HEK293 (cell line): ENCODE results near the gene UCP2.

Experiments used
- BCL11A ChIP-seq: fragments of 450-650 bp; formaldehyde crosslinking; IDR thresholded peaks from 2 replicates; pipeline ENCODE4 v1.5.1; 2016; ENCODE audit warnings: low read depth, missing biosample characterization, missing genetic modification characterization
- ZBTB7A ChIP-seq: fragments of 450-650 bp; formaldehyde crosslinking; IDR thresholded peaks from 2 replicates; pipeline ENCODE4 v1.5.1; 2016; ENCODE audit warnings: low read depth, missing biosample characterization, missing genetic modification characterization
- ZBTB8A ChIP-seq: fragments of 450-650 bp; formaldehyde crosslinking; IDR thresholded peaks from 2 replicates; pipeline ENCODE4 v1.5.1; 2016; ENCODE audit warnings: missing biosample characterization, missing genetic modification characterization
- ZNF114 ChIP-seq: fragments of 450-650 bp; formaldehyde crosslinking; IDR thresholded peaks from 2 replicates; pipeline ENCODE4 v1.5.0; 2017; ENCODE audit warnings: missing biosample characterization, missing genetic modification characterization
- ZNF670 ChIP-seq: fragments of 450-650 bp; formaldehyde crosslinking; IDR thresholded peaks from 2 replicates; pipeline ENCODE4 v1.5.1; 2016; ENCODE audit warnings: missing biosample characterization, missing genetic modification characterization, low read depth
- ZNF792 ChIP-seq: fragments of 450-650 bp; formaldehyde crosslinking; IDR thresholded peaks from 2 replicates; pipeline ENCODE4 v1.5.1; 2016; ENCODE audit warnings: missing biosample characterization, missing genetic modification characterization
- TF ChIP-seq, protein P1 (sequence below): fragments of 450-650 bp; formaldehyde crosslinking; IDR thresholded peaks from 2 replicates; pipeline ENCODE4 v1.5.1; 2016; ENCODE audit warnings: missing biosample characterization, missing genetic modification characterization, borderline replicate concordance
- TF ChIP-seq, protein P2 (sequence below): fragments of 450-650 bp; formaldehyde crosslinking; IDR thresholded peaks from 2 replicates; pipeline ENCODE4 v1.5.1; 2016; ENCODE audit warnings: missing biosample characterization, missing genetic modification characterization
- TF ChIP-seq, protein P3 (sequence below): fragments of 450-650 bp; formaldehyde crosslinking; IDR thresholded peaks from 2 replicates; pipeline ENCODE4 v1.5.1; 2016; ENCODE audit warnings: missing biosample characterization, missing genetic modification characterization
- TF ChIP-seq, protein P4 (sequence below): fragments of 450-650 bp; formaldehyde crosslinking; IDR thresholded peaks from 2 replicates; pipeline ENCODE4 v1.5.1; 2016; ENCODE audit warnings: missing biosample characterization, missing genetic modification characterization

DNA sequence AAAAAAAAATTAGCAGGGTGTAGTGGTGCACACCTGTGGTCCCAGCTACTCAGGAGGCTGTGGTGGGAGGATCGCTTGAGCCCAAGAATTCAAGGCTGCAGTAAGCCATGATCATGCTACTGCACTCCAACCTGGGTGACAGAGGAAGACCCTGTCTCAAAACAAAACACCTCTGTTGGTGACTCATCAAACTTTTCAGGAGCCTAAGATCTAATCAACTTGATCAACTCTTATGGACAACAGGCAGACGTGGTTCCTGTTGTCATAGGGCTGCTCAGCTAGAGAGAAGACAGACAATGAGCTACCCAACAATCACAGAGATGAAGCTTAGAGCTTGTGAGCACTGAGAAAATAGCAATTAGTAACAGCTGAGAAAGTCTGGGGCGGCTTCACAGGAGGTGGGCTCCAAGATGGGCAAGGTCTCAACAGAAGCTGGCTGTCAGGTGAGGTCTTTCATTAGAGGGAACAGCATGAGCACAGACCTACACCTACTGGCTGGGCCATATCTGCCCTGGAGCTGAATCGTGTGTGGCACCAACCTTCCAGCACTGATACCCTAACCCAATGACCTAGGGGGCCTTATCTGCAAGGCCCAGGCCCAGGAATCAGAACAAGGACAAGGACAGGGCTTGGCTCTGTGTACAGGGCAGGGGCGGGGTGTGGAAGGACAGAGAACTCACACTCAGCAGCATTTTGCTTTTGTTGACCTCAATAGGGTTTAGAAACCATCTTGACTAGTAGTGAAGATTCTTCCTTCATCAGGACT is 33.5 kb upstream of the UCP2 start:
- TF ChIP-seq BCL11A (tag by site-specific recombination): no peak
- no peak for TF ChIP-seq ZBTB8A (tag by site-specific recombination)
- TF ChIP-seq ZBTB7A (tag by site-specific recombination): no peak
- TF ChIP-seq, protein P1, sequence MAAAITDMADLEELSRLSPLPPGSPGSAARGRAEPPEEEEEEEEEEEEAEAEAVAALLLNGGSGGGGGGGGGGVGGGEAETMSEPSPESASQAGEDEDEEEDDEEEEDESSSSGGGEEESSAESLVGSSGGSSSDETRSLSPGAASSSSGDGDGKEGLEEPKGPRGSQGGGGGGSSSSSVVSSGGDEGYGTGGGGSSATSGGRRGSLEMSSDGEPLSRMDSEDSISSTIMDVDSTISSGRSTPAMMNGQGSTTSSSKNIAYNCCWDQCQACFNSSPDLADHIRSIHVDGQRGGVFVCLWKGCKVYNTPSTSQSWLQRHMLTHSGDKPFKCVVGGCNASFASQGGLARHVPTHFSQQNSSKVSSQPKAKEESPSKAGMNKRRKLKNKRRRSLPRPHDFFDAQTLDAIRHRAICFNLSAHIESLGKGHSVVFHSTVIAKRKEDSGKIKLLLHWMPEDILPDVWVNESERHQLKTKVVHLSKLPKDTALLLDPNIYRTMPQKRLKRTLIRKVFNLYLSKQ (tag by site-specific recombination): no peak
- TF ChIP-seq ZNF792 (tag by site-specific recombination): no peak
- TF ChIP-seq, protein P2, sequence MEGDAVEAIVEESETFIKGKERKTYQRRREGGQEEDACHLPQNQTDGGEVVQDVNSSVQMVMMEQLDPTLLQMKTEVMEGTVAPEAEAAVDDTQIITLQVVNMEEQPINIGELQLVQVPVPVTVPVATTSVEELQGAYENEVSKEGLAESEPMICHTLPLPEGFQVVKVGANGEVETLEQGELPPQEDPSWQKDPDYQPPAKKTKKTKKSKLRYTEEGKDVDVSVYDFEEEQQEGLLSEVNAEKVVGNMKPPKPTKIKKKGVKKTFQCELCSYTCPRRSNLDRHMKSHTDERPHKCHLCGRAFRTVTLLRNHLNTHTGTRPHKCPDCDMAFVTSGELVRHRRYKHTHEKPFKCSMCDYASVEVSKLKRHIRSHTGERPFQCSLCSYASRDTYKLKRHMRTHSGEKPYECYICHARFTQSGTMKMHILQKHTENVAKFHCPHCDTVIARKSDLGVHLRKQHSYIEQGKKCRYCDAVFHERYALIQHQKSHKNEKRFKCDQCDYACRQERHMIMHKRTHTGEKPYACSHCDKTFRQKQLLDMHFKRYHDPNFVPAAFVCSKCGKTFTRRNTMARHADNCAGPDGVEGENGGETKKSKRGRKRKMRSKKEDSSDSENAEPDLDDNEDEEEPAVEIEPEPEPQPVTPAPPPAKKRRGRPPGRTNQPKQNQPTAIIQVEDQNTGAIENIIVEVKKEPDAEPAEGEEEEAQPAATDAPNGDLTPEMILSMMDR (tag by site-specific recombination): no peak
- TF ChIP-seq, protein P3, sequence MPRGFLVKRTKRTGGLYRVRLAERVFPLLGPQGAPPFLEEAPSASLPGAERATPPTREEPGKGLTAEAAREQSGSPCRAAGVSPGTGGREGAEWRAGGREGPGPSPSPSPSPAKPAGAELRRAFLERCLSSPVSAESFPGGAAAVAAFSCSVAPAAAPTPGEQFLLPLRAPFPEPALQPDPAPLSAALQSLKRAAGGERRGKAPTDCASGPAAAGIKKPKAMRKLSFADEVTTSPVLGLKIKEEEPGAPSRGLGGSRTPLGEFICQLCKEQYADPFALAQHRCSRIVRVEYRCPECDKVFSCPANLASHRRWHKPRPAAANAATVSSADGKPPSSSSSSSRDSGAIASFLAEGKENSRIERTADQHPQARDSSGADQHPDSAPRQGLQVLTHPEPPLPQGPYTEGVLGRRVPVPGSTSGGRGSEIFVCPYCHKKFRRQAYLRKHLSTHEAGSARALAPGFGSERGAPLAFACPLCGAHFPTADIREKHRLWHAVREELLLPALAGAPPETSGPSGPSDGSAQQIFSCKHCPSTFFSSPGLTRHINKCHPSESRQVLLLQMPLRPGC (tag by site-specific recombination): no peak
- TF ChIP-seq, protein P4, sequence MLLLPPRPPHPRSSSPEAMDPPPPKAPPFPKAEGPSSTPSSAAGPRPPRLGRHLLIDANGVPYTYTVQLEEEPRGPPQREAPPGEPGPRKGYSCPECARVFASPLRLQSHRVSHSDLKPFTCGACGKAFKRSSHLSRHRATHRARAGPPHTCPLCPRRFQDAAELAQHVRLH (tag by site-specific recombination): no peak
- TF ChIP-seq ZNF114 (tag by site-specific recombination): no peak
- TF ChIP-seq ZNF670 (tag by site-specific recombination): no peak
